ENCODE data around the gene CPNE1.

The CPNE1 gene

DNA sequence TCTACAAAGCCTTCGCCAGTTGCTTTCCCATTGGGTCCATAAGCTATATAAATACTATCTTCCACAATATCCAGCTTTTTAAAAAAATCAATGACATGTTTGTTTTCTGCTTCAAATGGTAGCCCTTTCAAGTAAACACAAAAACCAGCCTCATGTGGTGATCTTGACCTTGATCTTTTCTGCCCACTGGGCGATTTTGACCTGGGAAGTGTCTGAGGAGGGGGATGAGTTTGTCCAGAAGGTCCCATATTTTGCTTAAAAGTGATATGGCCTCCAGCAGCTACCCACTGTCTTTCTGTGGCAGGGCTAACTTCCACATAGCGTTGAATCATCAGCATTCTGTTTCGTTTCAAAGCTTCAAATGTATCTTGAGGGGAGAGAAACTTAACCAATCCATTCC is 10.8 kb downstream of the CPNE1 start:
- DNase-seq (ENCODE audit: low read depth in 2 of 2) = no peak

DNA sequence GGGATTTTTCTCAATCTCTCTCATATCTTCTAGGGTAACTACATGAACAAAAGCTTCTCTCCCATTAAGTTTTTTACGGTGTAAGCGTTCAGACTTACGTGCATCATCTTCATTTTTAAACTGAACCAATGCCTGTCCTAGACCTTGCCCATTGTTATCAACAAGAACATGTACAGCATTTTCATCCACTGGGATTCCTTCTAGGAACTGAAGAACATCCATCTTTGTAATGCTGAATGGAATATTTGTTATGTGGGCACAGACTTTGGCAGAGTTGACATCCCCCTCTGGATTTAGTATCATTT is 11.3 kb downstream of the CPNE1 start:
- no peak for DNase-seq (ENCODE audit: low read depth in 2 of 2)

DNA sequence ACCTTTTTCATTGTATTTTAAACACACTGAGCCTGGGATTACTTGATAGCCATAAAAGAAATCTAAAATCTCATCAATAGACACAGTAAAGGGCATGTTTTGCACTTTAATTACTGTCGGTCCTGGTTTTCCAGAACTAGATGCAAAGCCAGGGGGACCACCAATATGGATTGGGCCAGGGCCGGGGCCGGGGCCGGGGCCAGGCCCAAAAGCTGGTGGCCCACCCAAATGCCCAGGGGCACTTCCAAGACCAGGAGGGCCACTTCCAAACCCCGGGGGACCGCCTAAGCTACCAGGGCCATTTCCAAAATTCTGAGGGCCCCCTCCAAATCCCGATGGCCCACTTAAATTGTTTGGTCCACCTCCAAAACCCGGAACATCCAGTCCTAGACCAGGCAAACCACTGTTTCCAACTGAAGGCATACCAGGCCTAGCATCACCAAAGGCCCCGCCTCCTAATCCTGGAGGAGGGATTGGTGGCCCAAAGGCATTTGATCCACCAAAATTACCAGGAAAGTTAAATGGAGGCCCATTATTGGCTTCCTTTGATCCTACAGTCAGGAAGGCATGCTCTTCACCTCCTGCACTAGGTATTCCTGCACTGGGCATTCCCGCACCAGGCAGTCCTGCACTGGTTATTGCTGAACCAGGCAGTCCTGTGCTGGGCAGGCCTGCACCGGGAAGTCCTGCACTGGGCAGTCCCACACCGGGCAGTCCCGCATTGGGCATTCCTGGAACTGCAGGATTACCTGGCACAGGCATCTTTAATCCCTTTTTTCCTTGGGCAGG is 11.9 kb downstream of the CPNE1 start:
- no peak for DNase-seq (ENCODE audit: low read depth in 2 of 2)

DNA sequence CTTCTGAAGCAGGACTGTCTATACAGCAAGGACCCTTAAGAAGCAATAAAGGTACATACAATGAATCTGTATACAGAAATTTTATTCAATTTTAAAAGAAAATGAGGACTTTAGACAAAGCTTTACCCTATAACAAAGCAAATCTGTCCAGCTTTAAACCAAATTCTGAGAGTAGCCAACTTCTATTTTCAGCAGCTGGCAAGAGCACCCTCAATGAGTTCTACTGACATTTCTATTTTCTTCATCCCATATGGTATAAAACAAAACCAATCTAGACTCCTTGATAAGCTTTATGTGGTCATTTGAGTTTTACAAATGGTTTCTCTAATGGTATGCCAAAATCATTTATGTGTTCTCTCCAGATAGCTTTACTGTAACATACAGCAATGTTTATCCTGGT is 12.7 kb downstream of the CPNE1 start:
- DNase-seq (ENCODE audit: low read depth in 2 of 2) = no peak

DNA sequence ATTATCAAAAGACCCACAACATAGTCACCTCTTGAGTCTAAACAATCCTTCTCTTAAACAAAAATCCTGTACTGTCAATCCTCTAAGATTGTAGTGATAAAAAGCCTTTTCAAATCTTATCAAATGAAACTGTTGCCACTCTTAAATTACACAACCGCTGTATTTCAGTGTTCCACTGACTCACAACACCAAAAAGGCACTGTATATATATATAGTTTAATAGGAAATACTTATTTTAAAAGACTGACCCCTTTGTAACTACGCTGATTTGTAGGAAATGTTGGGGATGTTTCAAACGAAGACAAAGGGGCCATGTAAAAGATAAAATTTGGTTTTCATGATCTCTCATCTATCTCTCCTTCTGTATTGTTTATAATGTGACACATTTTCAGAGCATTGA is 14.1 kb downstream of the CPNE1 start:
- DNase-seq (ENCODE audit: low read depth in 2 of 2) = no peak

DNA sequence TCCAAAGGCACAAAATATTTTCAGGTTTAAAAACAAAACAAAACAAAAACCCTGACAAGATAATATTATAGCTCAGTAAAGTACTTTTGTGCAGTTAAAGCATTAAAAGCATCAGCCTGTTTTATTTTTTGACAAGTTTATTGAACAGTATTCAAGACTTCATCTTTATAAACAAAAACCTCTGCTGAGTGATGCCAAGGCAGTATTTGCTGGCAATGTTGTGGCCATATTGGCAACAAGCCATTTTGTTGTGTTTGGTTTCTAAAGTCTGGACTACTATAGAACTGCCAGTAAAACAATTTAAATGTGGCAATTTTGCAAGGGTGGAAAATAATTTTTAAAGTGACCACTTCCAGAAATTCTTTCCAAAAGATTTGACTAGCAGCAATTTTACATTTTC is 15.9 kb downstream of the CPNE1 start:
- no peak for DNase-seq (ENCODE audit: low read depth in 2 of 2)

DNA sequence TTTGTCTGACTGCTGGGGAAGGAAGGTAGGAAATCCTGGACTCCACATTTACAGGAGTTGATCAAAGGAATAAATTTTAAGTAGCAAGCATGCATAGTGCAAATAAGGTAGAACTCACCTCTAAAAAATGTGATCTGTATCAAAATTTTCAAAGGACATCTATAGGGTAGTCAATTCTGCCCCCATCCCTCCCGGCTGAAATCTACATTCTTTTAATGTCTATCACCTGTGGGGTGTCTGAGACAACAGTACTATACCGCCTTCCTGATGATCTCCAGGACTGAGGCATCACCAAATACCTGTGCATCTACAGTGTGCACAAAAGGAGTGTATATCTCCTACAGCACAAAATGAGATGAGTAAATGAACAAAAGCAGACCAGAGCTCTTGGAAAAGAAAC is 19.9 kb downstream of the CPNE1 start:
- no peak for DNase-seq (ENCODE audit: low read depth in 2 of 2)

DNA sequence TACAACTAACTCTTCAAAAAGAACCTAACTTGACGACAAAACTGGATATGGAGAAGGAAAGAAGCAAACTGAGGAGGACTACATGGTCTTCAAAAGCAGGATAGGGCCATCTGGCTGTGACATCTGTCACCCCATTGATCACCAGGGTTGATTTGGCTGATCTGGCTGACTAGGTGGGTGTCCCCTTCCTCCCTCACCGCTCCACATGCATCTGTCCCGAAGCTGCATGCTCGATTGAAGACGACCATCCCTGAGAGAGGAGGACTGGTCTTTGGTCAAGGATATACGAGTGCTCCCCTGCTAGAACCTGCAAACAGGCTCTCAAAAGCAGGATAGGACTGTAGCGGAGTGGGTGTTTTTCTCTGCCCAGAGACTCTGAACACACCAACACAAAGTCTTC is 21.7 kb downstream of the CPNE1 start:
- no peak for DNase-seq (ENCODE audit: low read depth in 2 of 2)

DNA sequence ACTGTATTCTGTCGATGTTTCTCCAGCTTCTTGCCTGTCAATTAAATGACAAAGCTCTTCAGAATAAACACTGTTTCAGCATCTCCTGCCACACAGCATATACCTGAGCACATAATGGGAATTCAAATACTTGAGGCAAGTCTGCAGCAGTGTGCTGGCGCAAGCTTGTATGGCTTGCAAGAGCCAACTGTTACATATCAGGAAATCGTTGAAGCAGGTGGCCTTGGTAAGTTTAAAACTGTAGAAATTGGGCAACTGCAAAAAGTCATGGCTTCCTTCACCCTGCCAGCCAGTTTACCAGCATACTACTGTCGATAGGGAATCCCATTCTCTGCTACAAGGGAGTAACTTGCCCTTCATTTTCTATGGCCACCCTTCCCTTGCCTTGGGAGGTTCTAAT is 23.0 kb downstream of the CPNE1 start:
- DNase-seq (ENCODE audit: low read depth in 2 of 2) = no peak

DNA sequence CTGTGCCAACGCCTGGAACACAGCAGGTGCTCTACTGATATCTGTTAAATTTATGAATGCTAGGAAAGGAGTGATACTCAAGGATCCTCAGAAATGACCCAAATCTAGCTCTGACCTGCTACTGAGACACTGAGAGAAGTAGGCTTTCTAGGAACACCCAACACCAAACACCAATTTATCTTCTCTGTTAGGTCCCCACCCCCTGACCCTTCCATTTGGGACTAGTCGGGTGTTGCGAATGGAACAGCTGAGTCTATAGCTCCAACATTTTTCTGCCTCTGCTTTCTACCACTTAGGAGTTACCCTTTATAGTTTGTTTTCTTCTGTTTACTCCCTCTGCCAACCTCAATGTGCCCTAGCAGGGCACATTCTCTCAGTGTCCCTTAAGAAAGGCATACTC is 24.0 kb downstream of the CPNE1 start:
- no peak for DNase-seq (ENCODE audit: low read depth in 2 of 2)

DNA sequence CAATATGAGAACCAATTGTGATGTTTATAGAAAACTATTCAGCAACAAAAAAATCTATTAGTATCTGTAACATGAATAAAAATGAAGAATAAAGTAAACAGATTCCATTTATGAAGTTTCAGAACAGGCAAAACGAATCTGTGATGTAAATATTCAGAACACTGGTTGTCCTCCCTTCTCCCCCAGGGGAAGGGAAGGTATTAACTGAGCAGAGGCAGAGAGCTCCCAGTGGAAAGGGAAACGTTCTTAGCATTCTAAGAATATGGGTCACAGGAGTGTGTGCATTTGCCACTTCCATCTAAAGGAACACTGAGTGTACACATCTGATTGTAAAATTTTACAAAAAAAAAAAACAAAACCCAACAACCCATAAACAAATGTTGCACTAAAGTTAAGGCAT is 25.9 kb downstream of the CPNE1 start:
- DNase-seq (ENCODE audit: low read depth in 2 of 2) = no peak

DNA sequence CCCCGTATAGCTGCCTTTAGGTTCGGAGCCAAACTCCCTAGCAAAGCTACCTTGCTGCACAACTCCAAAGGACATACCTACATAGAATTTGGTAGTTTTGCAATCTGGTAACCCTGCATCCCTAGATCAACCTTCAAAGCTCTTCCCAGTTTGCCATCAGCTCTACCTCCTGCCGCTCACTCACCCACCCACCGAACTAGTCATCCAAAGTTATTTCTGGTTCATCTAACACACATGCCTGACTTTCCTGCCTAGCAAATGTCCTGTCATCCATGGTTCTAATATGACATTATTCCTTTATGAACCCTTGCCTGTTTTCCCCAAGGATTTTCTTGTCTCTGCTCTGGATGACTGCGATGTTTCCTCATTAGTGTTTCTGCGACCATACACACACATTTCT is 27.4 kb downstream of the CPNE1 start:
- no peak for DNase-seq (ENCODE audit: low read depth in 2 of 2)

DNA sequence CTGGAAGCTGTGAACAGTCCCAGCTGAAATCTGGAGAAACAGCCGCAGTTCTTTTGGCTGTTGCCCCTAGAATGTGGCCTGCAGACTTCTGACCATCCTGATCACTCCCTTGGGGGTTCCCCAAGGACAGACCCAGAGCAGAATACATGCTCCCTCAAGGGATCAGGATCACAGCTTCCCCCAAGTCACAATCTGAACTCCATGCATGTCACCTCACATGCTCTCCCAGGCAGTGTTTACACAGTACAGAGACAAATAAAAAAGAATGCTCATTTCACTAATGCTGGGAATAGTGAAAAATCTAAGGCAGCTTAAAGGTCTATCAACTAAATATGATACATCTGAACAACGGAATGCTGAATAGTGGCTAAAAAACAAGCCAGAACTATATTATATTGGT is 28.6 kb downstream of the CPNE1 start:
- no peak for DNase-seq (ENCODE audit: low read depth in 2 of 2)

DNA sequence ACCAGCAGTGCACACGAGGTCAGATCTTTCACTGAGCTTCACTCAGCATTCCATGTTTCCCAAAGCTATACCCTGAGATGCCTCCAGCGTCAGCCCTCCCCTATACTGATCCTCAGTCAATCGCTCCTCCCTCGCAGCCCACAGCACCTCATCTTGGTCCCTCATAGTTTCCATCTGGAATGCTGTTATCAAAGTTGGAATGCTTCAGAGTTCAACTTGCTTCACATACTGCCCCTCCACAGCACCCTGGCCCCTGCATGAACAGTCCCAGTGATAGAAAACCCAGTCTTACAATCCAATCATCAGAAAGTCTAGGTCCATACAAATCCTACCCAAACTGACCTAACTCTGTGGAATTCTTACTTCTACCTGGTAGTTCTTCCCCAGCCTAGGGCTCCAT is 29.0 kb downstream of the CPNE1 start:
- no peak for DNase-seq (ENCODE audit: low read depth in 2 of 2)

DNA sequence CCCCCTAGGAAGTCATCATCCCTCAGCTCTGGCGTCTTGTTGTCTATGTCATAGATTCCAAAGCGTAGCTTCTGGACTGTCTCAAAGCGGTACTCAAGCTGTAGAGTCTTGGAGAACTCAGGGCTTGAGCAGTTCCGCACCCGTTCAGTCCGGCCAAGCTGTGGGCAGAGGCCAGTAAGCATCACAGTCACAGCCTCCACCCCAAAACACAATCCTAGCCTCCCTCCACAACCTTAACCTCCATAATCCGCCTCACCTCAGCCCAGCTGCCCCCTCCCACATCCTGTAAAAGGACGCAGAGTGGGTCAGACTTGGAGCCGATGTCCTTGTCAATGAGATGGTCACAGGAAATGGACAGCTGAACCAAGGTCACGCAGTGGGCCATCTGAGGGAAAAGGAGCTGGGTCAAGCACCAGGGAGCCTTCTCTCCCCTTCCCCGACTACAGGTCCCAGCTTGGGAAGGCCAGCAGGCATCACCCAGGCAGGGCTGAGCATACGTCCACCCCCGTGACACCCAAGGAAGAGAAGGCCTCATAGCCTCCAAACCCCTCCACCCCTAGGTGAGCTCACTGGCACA is 32.1 kb downstream of the CPNE1 start:
- DNase-seq (ENCODE audit: low read depth in 2 of 2) = no peak

DNA sequence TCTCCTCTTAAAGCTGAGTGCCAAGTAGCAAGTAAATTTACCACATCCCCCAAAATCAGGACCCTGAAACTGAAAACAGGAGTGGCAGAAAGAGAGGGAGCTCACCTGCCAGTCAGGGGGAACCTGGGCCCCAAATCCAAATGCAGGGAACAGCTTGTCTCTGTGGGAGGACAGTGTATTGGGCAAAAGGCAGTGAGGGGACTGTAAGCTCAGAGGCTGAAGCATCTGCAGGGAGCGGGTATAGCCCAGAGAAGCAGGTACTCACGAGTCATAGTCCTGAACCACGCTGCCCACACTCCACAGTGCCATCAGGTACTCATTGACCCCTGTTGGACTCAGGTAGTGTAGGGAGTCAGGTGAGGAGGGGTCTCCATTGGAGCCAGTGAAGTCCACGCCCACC is 34.1 kb downstream of the CPNE1 start:
- no peak for DNase-seq (ENCODE audit: low read depth in 2 of 2)

DNA sequence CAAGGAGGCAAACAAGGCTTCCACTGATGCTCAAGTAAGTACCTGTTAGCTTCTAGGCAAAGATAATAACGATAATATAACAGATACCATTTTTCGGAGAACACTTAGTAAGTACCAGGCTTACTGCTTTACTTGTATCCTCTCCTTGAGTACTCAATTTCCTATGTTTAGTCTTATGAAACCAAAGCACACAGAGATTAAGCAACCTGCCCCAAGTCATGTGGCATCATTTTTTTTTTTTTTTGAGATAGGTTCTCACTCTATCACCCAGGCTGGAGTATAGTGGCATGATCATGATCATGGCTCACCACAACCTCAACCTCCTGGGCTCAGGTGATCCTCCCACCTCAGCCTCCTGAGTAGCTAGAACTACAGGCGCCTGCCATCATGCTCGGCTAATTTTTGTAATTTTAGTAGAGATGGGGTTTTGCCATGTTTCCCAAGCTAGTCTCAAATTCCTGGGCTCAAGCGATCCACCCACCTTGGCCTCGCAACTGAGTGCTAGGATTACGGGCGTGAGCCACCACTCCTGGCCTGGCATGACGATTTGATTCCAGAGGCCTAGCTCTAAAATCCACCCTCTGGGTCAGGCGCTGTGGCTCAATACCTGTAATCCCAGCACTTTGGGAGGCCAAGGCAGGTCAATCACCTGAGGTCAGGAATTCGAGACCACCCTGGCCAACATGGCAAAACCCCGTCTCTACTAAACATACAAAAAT is 35.1 kb downstream of the CPNE1 start:
- DNase-seq (ENCODE audit: low read depth in 2 of 2) = no peak

DNA sequence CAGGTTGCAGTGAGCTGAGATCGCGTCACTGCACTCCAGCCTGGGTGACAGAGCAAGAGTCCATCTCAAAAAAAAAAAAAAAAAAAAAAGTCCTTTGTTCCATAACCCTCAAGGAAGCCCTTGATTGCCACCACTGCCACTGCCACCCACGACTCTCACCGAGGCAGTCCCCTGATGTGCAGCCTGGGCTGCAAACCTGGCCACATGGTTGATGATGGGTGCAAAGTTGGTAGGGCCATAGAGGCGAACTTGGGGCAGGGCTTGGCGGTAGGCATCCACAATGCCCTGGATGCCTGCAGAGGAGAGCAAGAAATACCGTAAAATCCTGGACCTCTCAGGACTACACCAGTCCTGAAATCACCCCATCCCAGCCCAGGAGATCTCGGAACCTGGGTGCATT is 37.6 kb downstream of the CPNE1 start:
- no peak for DNase-seq (ENCODE audit: low read depth in 2 of 2)

DNA sequence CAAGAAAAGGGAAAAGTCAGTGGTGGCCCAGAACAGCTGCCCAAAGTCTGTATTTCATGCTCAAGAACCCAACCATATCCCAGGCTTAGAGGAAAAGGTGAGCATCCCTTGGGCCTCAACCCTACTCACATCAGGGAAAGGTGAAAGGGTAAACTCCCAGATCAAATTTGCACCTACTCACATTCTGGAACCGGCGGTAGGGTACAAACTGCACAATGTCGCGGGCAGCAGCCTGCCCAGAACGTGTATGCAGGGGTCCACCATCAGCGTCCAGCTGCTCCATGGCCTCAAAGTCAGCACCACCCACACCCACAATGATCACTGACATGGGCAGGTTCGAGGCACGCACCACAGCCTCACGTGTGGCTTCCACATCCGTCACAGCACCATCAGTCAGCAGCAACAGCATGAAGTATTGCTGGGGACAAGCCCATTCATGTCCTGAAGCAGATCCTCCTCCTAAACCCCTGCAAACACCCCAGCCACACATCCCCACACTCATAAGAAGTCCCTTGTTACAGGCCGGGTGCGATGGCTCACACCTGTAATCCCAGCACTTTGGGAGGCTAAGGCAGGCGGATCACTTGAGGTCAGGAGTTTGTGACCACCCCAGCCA is 38.2 kb downstream of the CPNE1 start:
- no peak for DNase-seq (ENCODE audit: low read depth in 2 of 2)

DNA sequence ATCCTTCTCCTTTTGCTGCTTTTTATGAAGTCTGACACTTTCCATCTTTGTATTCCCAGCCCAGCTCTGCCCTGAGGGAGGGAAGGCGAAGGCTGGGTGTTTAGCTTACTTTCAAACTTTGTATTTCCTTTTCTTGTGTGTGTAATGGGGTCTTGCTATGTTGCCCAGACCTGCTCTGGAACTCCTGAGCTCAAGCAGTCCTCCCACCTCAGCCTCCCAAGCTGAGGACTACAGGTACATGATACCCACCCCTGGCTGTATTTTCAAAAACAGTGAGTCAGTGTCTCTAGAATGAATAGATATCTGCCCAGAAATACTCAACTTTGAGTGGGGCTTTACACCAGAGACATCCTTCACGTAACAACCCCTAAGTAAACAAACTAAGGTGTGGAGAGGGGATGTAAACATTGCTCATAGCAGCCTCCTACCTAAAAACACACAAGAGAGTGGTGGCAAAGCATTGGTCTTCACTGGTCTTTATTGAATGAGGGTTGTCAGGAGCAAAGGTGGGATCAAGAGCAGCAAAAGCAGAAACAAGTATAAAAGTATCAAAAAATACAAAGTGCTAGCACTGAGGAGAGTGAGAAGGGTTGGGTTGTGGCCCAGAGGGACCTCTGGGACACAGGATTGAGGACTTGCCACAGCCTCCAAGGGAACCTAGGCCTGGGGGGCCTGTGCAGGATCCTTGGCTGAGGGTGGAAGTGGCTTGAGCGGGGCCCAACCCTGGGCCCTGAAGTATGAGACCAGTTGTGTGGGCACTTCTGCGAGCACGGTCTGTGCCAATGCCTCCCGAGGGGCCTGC is 38.9 kb downstream of the CPNE1 start:
- no peak for DNase-seq (ENCODE audit: low read depth in 2 of 2)

DNA sequence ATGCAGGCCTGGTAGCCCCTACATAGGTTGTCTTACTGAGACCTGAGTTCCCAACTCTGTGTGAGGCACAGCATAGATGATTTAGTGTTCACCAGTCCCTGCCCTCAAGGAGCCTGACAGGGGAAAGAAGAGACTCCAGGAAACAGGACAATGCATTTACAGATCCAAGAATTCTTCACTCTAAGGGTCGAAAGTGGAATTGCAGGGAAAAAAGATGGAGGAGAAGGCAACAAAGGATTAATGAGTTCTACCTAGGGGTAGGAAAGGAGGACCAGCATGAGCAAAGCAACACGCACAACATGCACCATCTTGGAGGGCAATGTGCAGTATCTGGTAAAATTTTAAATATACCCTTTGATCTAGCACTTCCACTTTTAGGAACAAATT is 43.1 kb downstream of the CPNE1 start:
- no peak for DNase-seq (ENCODE audit: low read depth in 2 of 2)

All from activated CD4-positive, alpha-beta T cell treated with anti-CD3 and anti-CD28 coated beads for 24 hours (primary cell).